Naive thymus-derived CD4-positive, alpha-beta T cell (primary cell): ENCODE measurements around the gene DHCR24. TPM values are rescaled to one million over a fixed set of nuclear protein-coding genes. Genes with fewer than 3 reads are reported as not detected.

Experiments
- ATAC-seq: fragments of 150-1000 bp; cut with Tn5 transposase; 2 replicates; pipeline ENCODE4 v1.10.0; 2021; ENCODE audit warnings: mild to moderate bottlenecking, moderate library complexity
- CTCF ChIA-PET: fragments of 350-600 bp; sonication (Branson Sonifier 250); formaldehyde crosslinking; loops from one replicate; lab custom pipeline; 2021; ENCODE audit warnings: antibody characterized with exemption; lab: Charles Lee
- POLR2A ChIA-PET: fragments of 350-600 bp; sonication (Branson Sonifier 250); formaldehyde crosslinking; loops from one replicate; lab custom pipeline; 2021; ENCODE audit warnings: antibody characterized with exemption, inconsistent platforms; lab: Charles Lee
- DNase-seq, 9 donors: peaks; one replicate each; pipeline versions ENCODE4 v3.0.0 to v3.0.0-alpha.2; 2020 to 2022; ENCODE audit warnings: mixed read lengths in 1 of 9
- H3K27ac ChIP-seq: one replicate; pipeline ENCODE4 v1.7.0; 2013; ENCODE audit warnings: mild to moderate bottlenecking, low read depth, low read length, moderate library complexity
- H3K27me3 ChIP-seq, 2 donors: one replicate each; pipeline ENCODE4 v1.7.0; 2013; ENCODE audit warnings: low read length in 2 of 2, mild to moderate bottlenecking in 2 of 2, moderate library complexity in 2 of 2; ENCODE audit not compliant: control insufficient read depth in 2 of 2, insufficient read depth in 2 of 2
- H3K36me3 ChIP-seq, 3 experiments: 1 replicate in 2 of 3; 2 replicates in 1 of 3; pipeline ENCODE4 v1.7.0; 2013; ENCODE audit warnings: low read length in 3 of 3, mild to moderate bottlenecking in 3 of 3, moderate library complexity in 1 of 3; ENCODE audit not compliant: insufficient read depth in 3 of 3, control insufficient read depth in 2 of 3
- H3K4me1 ChIP-seq, 2 donors: one replicate each; pipeline ENCODE4 v1.7.0; 2013; ENCODE audit warnings: low read length in 2 of 2, mild to moderate bottlenecking in 2 of 2, moderate library complexity in 1 of 2; ENCODE audit not compliant: control insufficient read depth in 2 of 2, insufficient read depth in 2 of 2
- H3K4me3 ChIP-seq: 2 replicates; pipeline ENCODE4 v1.7.0; 2013; ENCODE audit warnings: mild to moderate bottlenecking, low read length
- H3K9me3 ChIP-seq, 3 experiments: 1 replicate in 2 of 3; 2 replicates in 1 of 3; pipeline ENCODE4 v1.7.0; 2013; ENCODE audit warnings: low read length in 3 of 3; ENCODE audit not compliant: control insufficient read depth in 2 of 3
- H3K27ac Mint-ChIP-seq, 9 donors: one replicate each; pipeline ENCODE4 v1.8.0; 2020 to 2022; ENCODE audit warnings: mixed read lengths in 9 of 9, mild to moderate bottlenecking in 8 of 9, moderate library complexity in 5 of 9, inconsistent platforms in 2 of 9
- H3K27me3 Mint-ChIP-seq, 5 donors: one replicate each; pipeline ENCODE4 v1.8.0; 2021 to 2022; ENCODE audit warnings: mixed read lengths in 5 of 5, mild to moderate bottlenecking in 1 of 5
- H3K36me3 Mint-ChIP-seq, 5 donors: one replicate each; pipeline ENCODE4 v1.8.0; 2020 to 2022; ENCODE audit warnings: mixed read lengths in 5 of 5, mild to moderate bottlenecking in 3 of 5, inconsistent platforms in 1 of 5
- H3K4me1 Mint-ChIP-seq, 7 donors: one replicate each; pipeline ENCODE4 v1.8.0; 2020 to 2022; ENCODE audit warnings: mixed read lengths in 7 of 7, mild to moderate bottlenecking in 3 of 7, inconsistent platforms in 1 of 7
- H3K4me3 Mint-ChIP-seq, 10 donors: one replicate each; pipeline ENCODE4 v1.8.0; 2020 to 2022; ENCODE audit warnings: mild to moderate bottlenecking in 10 of 10, mixed read lengths in 10 of 10, moderate library complexity in 6 of 10, inconsistent platforms in 2 of 10
- H3K9me3 Mint-ChIP-seq, 11 donors: one replicate each; pipeline ENCODE4 v1.8.0; 2020 to 2022; ENCODE audit warnings: mixed read lengths in 11 of 11, mild to moderate bottlenecking in 4 of 11, inconsistent platforms in 1 of 11, moderate library complexity in 1 of 11
- intact Hi-C, 2 donors: fragments of 100-400 bp; cut with micrococcal nuclease; formaldehyde crosslinking; loops; one replicate each; pipeline ENCODE4 v1.15.1; 2023
- polyA plus RNA-seq, 2 donors: library from polyadenylated mRNA; unstranded; fragments of 300-500 nt; fragmentation: Illumina TruSeq; gene quantifications; one replicate each; pipeline ENCODE4 v1.2.3, GENCODE V29; 2021
- total RNA-seq, 6 experiments: library from RNA in 5 of 6; stranded (reverse) in 5 of 6; gene quantifications; 1 replicate in 5 of 6; 2 replicates in 1 of 6; pipeline ENCODE4 v1.2.3 and lab custom pipeline; 2021 to 2026

DHCR24 gene
- total and polyA plus RNA-seq, 7 experiments from 2014 or later = 2.7 to 103 (median 8.3) TPM

DNA sequence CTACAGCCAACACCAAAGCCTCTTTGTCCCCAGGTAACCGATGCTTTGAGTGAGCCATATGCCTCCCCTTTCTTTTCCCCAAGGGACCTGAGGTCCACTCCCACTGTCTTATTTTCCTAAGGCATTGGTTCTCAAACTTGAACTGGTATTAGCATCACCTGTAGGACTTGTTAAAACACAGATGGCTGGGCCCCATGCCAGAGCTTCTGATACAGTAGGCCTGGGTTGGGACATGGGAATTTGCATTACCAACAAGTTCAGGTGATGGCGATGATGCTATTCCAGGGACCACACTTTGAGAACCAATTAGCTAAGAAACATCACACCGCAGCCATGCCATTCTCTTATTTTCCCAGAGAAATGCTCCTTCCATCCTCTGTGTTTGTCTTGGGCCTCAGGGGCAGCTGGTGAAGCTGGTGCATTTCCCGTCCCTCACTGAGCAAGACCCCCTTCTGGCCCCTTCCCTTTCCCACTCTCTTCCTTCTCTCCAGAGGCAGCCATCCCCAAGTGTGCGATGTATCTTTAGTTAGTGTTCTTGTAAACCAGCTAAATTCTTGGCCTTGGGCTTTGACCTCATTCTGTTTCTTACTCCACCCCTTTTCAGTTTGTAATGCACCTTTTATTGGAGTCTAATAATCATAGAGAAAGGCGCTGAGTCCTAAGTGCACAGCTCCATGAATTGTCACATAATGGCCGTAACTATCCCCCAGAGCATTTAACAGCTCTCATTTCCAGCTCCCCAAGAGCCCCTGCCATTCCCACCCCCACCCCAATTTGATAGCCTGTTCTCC is 71.7 kb downstream of the DHCR24 start:
- no peak overlapping the region for H3K4me3 ChIP-seq
- no peak for ATAC-seq
- peaks cover 0 to 2% (median 0%) of the 10 kb centered on the region in 5 donors for H3K27me3 Mint-ChIP-seq
- H3K4me1 Mint-ChIP-seq = peaks cover 11 to 20% (median 14%) of the 10 kb centered on the region in 7 donors
- H3K27me3 ChIP-seq = no peaks in the 10 kb centered on the region
- H3K27ac Mint-ChIP-seq = no peak overlapping the region
- POLR2A ChIA-PET = no interaction called here
- H3K4me3 Mint-ChIP-seq = no peak overlapping the region
- CTCF ChIA-PET = interaction anchor here (1.7 kb wide), 1 partner anchor 148 kb away, joined by 5 read pairs; no protein-coding TSS in a partner anchor
- no peaks in the 10 kb centered on the region for H3K36me3 ChIP-seq
- no peak for DNase-seq
- no peaks in the 10 kb centered on the region for H3K36me3 Mint-ChIP-seq
- no peaks in the 10 kb centered on the region for H3K9me3 Mint-ChIP-seq
- H3K27ac ChIP-seq = no peak overlapping the region
- no peaks in the 10 kb centered on the region for H3K9me3 ChIP-seq
- no peaks in the 10 kb centered on the region for H3K4me1 ChIP-seq
- intact Hi-C loops = no loop called here

DNA sequence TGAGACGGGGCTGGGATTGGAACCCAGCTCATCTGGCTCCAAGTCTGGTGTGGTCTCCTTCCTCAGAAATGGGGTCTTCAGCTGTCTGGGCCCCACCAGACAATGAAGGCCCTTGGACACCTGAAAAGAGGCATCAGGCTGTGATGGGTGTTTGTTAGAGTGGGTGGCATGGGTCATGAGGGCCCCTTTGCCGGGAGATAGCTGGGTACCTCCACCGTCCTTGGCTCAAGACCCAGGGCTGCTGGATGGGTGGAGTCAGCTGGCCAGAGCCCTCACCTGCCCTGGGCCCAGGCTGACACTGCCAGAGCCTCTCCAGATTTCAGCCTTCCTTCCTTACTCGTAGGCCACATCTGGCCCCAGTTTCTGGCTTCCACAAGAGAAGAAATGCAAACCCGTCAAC is 72.4 kb downstream of the DHCR24 start:
- H3K4me1 ChIP-seq = no peaks in the 10 kb centered on the region
- Mint-ChIP-seq H3K9me3 (peaks cover 0 to 2% (median 0%) of the 10 kb centered on the region in 11 donors), H3K4me3 (no peak overlapping the region), H3K4me1 (peaks cover 11 to 20% (median 13%) of the 10 kb centered on the region in 7 donors), H3K27me3 (no peaks in the 10 kb centered on the region), H3K36me3 (no peaks in the 10 kb centered on the region), H3K27ac (no peak overlapping the region)
- no peaks in the 10 kb centered on the region for H3K9me3 ChIP-seq
- ChIA-PET CTCF (interaction anchor here (1.7 kb wide), 1 partner anchor 148 kb away, joined by 5 read pairs; no protein-coding TSS in a partner anchor), POLR2A (no interaction called here)
- ATAC-seq = no peak
- no peak for DNase-seq
- intact Hi-C loops = no loop called here
- no peak overlapping the region for H3K4me3 ChIP-seq
- no peak overlapping the region for H3K27ac ChIP-seq
- no peaks in the 10 kb centered on the region for H3K27me3 ChIP-seq
- H3K36me3 ChIP-seq = no peaks in the 10 kb centered on the region

DNA sequence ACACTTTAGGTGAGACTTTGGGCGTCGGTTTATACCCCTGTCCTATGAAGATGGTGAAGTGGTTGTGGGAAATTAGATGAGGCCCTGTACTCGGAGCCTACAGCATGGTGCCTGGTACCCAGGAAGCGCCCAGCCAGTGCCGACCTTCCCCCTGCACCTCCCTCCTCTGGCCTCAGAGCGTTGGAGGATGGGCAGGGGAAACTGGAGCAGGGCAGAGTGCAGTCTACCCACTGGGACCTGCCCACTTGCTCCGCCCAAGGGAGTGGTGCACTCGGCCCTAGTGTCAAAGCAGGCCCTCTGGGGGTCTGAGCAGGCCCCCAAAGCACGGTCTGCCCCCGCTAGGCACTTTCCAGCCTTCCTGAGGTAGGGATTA is 72.9 kb downstream of the DHCR24 start:
- ChIA-PET CTCF (interaction anchor here (1.7 kb wide), 1 partner anchor 147 kb away, joined by 5 read pairs; no protein-coding TSS in a partner anchor), POLR2A (no interaction called here)
- DNase-seq (no peak), ATAC-seq (no peak)
- intact Hi-C loops = no loop called here
- H3K27me3 Mint-ChIP-seq = no peaks in the 10 kb centered on the region
- no peaks in the 10 kb centered on the region for H3K36me3 Mint-ChIP-seq
- H3K9me3 ChIP-seq = no peaks in the 10 kb centered on the region
- no peaks in the 10 kb centered on the region for H3K36me3 ChIP-seq
- H3K27ac ChIP-seq = no peak overlapping the region
- peaks cover 0 to 2% (median 0%) of the 10 kb centered on the region in 11 donors for H3K9me3 Mint-ChIP-seq
- peak overlapping the region in 1 of 9 donors; percentile 55 for H3K27ac Mint-ChIP-seq
- no peaks in the 10 kb centered on the region for H3K27me3 ChIP-seq
- H3K4me3 Mint-ChIP-seq = no peak overlapping the region
- no peak overlapping the region for H3K4me3 ChIP-seq
- H3K4me1 Mint-ChIP-seq = peaks cover 11 to 19% (median 13%) of the 10 kb centered on the region in 7 donors
- no peaks in the 10 kb centered on the region for H3K4me1 ChIP-seq

DNA sequence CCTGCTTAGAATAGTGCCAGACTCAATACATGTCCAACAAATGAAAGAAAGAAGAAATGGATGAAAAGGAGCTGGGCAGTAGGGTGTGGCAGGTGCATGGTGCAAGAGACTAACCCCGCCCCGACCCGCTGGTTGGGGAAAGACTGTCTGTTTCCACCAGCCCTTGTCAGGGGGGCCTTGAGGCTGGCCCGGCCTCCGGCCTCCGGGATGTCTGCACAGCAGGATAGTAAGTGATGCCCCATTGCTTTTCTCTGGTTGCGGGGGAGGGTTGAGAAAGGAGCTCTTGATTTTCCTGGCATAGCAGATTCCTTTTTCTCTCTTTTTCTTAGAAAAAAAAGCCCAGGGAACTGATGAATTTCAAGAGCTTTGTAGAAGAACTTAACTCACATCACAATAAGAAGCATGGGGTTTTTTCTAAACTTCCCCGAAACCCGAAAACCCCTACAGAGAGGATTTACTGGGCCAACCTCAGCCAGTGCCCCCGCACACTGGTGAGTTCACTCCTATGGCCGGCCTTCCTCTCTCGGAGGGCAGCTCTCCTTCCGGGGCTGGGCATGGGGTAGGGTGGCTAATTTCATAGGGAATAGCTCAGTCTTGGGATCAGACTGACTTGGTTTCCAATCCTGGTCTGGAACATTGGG is 73.4 kb downstream of the DHCR24 start:
- Histone ChIP-seq H3K4me3 (no peak overlapping the region), H3K4me1 (no peaks in the 10 kb centered on the region), H3K36me3 (no peaks in the 10 kb centered on the region), H3K27me3 (no peaks in the 10 kb centered on the region), H3K9me3 (no peaks in the 10 kb centered on the region), H3K27ac (no peak overlapping the region)
- intact Hi-C loops = no loop called here
- Mint-ChIP-seq H3K27ac (peak overlapping the region in 1 of 9 donors; percentile 55), H3K27me3 (no peaks in the 10 kb centered on the region), H3K4me1 (peaks cover 7 to 15% (median 10%) of the 10 kb centered on the region in 7 donors), H3K9me3 (peaks cover 0 to 2% (median 0%) of the 10 kb centered on the region in 11 donors), H3K4me3 (peak overlapping the region in 1 of 10 donors; percentile 16), H3K36me3 (no peaks in the 10 kb centered on the region)
- DNase-seq (no peak), ATAC-seq (no peak)
- CTCF ChIA-PET = interaction anchor here (0.6 to 1.7 kb wide), 3 partner anchors 144 to 318 kb away, joined by 4 to 5 read pairs (median 5); no protein-coding TSS in a partner anchor
- POLR2A ChIA-PET = no interaction called here

DNA sequence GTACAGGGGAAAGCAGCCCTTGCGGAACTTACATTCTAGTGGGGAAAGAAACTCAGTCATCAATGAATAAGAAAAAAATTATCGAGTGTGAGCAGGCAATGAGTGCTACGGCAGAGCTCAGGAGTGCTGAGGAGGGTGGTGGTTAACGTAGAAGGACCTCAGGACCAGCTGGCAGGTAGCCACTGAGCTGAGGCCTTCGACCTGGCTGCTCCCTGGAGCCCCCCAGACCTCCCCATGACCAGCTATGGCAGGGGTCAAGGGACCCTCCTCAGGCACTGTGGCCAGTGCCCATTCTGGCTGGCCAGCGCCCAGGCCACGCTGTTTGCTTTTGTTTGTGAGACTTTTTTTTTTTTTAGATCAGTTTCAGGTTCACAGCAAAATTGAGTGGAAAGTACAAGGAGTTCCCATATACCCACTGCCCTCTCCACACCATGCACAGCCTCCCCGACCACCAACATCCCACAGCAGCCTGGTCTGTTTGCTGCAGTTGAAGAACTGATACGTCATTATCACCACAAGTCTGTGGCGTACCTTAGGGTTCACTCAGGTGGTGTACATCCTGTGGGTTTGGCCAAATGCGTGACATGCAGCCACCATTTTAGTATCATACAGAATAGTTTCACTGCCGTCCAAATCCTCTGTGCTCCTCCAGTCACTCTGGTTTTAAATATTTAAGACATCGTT is 74.1 kb downstream of the DHCR24 start:
- ChIA-PET CTCF (interaction anchor here (0.6 to 0.9 kb wide), 5 partner anchors 11 to 950 kb away, joined by 3 to 5 read pairs (median 4); no protein-coding TSS in a partner anchor), POLR2A (no interaction called here)
- no peaks in the 10 kb centered on the region for H3K27me3 Mint-ChIP-seq
- no peaks in the 10 kb centered on the region for H3K36me3 Mint-ChIP-seq
- Histone ChIP-seq H3K9me3 (no peaks in the 10 kb centered on the region), H3K27me3 (no peaks in the 10 kb centered on the region), H3K4me1 (peaks cover 0 to 2% of the 10 kb centered on the region in 2 donors), H3K27ac (no peak overlapping the region), H3K36me3 (no peaks in the 10 kb centered on the region), H3K4me3 (no peak overlapping the region)
- DNase-seq = no peak
- ATAC-seq = peak; percentile 26
- H3K27ac Mint-ChIP-seq = no peak overlapping the region
- peaks cover 2 to 17% (median 9%) of the 10 kb centered on the region in 7 donors for H3K4me1 Mint-ChIP-seq
- intact Hi-C loops = no loop called here
- peak overlapping the region in 1 of 10 donors; percentile 16 for H3K4me3 Mint-ChIP-seq
- H3K9me3 Mint-ChIP-seq = peaks cover 0 to 2% (median 0%) of the 10 kb centered on the region in 11 donors
